Prostate gland (tissue), 2 donors: ENCODE measurements around the gene FBXL17.

Source experiments
- CTCF ChIP-seq, 4 experiments: fragments of 200-600 bp in 2 of 4; fragments of 450-650 bp in 2 of 4; sonication (generic) in 2 of 4; IDR thresholded peaks; 1 replicate in 3 of 4; 2 replicates in 1 of 4; pipeline ENCODE4 v1.5.1; 2016 to 2019; ENCODE audit warnings: antibody characterized with exemption in 4 of 4, mild to moderate bottlenecking in 2 of 4, moderate library complexity in 2 of 4
- POLR2A ChIP-seq: fragments of 450-650 bp; IDR thresholded peaks from one replicate; pipeline ENCODE4 v1.6.1; 2016; ENCODE audit warnings: antibody characterized with exemption, mild to moderate bottlenecking

GRCh38 chr5:107876261-107876660 lies 505.6 kb downstream of the FBXL17 start:
- no peak for TF ChIP-seq CTCF (IDR thresholded peaks at IDR 0.05)
- no peak for TF ChIP-seq POLR2A
